Islet precursor cell (in vitro differentiated cells): ENCODE measurements around the gene OR5K3.
"Not testable (repeated sequence)": the region's sequence is repeated elsewhere in the genome, so short reads cannot be mapped to it uniquely, and the experiment has no call there.

Experiments
- DNase-seq: peaks from one replicate; pipeline ENCODE4 v3.0.0-alpha.2; 2018

OR5K3 gene, protein sequence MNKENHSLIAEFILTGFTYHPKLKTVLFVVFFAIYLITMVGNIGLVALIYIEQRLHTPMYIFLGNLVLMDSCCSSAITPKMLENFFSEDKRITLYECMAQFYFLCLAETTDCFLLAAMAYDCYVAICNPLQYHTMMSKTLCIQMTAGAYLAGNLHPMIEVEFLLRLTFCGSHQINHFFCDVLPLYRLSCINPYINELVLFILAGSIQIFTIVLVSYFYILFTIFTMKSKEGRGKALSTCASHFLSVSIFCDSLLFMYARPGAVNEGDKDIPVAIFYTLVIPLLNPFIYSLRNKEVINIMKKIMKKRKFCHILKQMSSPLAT

DNA sequence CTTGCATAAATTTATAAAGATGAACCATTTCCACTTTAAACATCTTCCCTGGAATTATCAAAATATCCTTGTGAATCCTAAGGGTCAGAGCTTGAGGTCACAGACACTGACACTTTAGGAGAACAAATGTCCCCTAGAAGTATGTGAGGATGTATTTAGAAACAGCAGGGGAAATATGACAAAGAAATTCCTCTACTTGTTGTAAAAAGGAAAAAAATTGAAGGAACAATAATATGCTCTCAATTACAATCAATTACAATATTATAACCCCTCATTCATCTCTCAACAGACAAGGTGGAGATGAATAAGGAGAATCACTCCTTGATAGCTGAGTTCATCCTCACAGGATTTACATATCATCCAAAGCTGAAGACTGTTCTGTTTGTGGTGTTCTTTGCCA lies at the start of gene OR5K3:
Gene OR5K3 (plus strand): TSS at position 301 of the 400 bp plus-strand sequence. CDS start 0 bp downstream, at position 301.
- DNase-seq: no peak

DNA sequence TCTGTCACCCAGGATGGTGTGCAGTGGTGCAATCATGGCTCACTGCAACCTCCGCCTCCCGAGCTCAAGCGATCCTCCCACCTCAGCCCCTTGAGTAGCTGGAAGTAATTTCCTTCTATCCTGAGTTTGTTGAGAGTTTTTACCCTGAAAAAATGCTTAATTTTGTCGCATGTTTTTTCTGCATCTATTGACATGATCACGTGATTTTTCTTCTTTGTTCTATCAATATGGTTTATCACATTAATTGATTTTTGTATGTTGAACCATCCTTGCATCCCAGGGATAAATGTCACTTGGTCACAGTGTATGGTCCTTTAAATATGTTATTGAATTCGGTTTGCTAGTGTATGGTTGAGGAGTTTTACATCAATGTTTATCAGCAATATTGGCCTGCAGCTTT lies 48.7 kb upstream of the OR5K3 start:
- no peak for DNase-seq

DNA sequence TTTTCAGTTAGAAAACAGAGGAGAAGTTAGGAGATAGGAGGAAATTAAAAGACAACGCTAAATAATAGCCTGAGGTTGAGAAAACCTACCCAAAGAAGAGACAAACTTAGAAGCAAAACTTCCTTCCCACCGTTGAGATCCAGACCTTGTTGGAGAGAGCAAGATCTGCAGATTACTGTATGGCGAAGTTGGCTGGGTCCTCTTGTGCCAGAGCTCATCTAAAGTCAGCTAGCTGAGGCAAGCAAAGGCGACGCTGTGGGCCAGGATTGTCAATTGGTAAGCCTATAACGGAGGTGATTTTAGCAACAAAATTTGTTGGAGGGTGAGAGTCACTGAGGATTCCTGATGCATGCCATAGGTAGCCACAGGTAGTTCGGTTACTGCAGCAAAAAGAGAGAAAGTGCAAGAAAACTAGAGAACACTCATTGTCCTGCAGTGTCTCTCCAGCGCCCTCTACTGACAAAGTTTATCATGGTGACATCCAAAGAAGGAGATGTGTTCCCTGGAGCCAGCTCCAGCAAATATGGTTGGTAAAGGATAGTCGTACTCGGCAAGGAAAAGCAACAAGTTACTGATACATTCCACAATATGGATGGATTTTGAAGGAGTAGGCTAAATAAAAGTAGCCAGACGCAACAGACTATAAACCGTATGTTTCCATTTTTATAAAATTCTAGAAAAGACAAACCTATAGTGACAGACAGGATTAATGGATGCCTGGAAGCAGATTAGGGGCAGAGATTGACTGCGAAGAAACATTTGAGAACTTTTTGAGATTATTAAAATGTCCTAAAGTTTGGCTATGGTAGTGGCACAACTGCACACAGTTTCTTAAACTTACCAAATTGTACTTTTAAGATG lies 46.6 kb upstream of the OR5K3 start:
- peak; percentile 78 for DNase-seq

DNA sequence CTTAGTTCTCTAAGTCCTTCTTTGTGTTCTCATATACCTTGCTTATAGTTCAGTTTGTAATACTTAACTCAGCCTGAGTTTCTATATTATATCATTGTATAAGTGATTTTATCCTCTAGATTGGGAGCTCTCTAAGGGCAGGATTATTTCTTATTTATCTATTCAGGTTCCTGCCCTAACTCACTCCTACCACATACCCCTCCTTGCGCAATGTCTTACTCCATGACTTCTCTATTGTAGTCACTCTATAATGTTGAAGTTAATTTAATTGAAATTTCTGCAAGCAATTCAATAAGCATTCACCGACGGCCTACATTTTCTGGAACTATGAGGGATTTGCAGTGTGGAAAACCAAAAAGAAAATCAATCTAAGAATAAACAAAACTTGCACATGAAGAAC lies 40.4 kb upstream of the OR5K3 start:
- no peak for DNase-seq

DNA sequence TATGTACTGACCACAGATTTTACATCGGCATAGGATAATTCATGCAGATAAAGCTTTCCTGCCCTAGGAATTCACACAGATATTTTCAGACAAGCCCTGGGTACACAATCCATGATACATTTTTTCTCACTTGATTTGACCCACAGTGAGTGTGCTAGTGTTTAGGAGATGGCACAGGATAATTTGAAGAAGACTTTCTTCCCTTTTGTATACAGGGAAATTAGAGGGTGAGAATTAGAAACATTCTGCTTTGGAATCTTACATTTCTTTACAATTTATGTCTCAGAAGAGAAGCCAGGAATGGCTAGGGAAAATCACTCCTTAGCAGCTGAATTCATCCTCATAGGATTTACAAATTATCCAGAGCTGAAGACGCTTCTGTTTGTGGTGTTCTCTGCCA lies 36.9 kb upstream of the OR5K3 start, which contains the start of gene OR5K4:
Gene OR5K4 (plus strand): TSS at position 301 of the 400 bp plus-strand sequence. CDS start 0 bp downstream, at position 301.
- no peak for DNase-seq

DNA sequence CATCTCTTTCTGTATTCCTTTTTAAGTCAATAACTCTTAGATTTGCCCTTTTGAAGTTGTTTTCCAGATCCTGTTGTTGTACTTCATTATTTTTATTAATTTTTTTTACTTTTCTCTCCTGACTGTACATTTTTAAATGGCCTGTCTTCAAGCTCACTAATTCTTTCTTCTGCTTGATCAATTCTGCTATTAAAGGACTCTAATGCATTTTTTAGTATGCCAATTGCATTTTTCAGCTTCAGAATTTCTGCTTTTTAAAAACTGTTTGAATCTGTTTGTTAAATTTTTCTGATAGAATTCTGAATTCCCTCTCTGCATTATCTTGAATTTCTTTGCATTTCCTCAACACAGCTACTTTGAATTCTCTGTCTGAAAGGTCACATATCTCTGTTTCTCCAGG lies 31.2 kb upstream of the OR5K3 start:
- DNase-seq: no peak

DNA sequence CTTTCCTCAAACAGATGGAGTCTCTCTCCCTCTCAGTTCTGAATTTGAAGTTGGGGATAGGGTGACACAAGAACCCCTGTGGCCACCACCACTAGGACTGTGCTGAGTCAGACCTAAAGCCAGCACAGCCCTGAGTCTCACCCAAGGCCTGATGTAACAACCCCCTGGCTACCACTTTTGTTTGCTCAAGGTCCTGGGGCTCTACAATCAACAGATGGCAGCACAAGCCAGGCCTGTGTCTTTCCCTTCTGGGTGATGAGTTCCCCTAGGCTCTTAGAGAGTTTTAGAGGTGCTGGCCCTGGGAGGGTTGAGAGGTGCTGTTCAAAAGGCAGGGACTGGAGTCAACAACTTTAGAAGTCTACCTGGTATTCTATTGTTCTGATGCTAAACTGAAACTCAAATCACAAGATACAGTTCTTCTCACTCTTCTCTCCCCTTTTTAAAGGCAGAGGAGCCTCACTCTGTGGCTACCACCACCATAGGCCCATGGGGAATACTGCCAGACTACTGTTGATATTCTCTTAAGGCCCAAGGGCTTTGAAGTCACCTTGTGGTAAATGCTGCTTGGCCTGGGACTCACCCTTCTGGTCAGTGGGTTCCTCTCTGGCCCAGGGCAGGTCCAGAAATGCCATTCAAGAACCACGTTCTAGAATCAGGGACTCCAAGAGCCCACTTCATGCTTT lies 30.3 kb upstream of the OR5K3 start:
- DNase-seq: no peak

DNA sequence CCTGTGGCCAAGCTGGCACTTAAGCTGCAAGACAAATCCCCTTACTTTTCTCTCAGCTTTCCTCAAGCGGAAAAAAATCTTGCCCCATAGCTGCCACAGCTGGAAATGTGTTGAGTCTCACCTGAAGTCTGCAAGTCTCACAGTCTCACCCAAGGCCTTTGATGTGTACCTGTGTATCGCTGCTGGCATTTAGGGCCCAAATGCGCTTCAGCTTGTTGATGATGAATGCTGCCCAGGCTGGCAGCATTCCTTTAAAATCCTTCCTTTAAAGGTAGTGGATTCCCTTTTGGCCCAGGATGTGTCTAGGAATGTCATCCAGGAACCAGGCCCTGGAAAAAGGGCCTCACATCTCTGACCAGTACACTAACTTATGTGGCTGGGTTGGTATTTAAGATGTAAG lies 29.8 kb upstream of the OR5K3 start:
- no peak for DNase-seq

DNA sequence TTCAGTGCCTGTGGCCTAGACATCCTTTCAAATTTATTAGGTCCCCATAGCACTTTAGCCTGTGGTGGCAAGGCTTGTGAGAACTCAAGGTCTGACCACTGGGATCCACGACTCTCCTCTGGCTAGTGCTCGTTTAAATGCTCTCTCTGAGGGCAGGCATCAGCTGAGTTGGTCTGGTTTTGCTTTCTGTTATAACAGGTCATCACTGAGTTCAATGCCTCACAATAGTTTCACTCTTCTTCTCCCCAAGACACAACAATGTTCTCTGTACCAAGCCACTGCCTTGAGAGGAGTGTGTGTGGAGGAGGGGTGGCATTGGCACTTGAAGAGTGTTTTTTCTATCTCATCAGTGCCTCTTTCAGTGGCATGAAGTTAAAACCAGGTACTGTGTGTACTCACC lies 29.2 kb upstream of the OR5K3 start:
- no peak for DNase-seq

DNA sequence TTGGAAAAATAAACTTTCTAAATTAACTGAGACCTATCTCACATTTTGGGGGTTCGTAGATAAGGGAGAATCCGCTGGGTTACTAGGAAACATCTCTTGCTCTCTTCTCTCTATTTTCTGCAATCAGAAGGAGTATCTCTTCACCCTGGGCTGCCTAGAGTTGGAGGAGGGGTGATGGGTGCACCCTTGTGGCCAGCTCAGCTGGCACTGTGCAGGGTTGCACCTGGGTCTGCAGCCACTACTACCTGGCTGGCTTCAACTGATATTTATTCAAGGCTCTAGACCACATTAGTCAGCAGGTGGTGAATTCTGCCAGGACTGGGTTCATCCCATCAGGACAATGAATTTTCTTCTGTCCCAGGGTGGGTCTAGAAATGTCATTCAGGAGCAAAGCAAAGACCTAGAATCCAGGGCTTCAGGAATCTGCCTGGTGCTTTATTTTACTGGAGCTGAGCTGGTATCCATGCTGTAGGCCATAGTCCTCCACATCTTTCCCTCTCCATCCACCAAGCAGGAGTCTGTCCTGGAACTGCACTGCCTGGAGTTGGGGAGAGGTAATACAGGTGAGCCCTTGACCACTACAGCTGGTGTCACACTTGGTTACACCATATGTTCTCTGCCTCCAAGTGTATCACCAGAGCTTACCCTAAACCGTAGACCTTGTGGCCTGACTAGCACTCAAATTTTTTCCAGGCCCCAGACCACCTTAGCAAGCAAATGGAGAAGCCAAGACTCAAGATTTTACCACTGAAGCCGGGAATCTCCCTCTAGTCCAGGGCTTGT lies 22.8 kb upstream of the OR5K3 start:
- no peak for DNase-seq

DNA sequence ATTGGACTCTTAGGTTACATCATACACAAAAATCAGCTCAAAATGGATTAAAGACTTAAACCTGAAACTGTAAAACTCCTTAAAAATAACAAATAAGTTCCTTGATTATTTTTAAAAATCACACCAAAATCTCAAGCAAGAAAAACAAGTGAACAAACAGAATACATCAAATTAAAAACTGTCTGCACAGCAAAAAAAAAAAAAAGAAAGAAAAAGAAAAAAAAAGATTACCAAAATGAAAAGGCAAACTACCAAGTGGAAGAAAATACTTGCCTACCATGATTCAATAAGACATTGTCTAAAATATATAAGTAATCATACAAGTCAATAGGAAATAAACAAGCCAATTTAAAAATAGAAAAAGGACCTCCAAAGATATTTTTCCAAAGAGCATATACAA lies 19.3 kb upstream of the OR5K3 start:
- no peak for DNase-seq

DNA sequence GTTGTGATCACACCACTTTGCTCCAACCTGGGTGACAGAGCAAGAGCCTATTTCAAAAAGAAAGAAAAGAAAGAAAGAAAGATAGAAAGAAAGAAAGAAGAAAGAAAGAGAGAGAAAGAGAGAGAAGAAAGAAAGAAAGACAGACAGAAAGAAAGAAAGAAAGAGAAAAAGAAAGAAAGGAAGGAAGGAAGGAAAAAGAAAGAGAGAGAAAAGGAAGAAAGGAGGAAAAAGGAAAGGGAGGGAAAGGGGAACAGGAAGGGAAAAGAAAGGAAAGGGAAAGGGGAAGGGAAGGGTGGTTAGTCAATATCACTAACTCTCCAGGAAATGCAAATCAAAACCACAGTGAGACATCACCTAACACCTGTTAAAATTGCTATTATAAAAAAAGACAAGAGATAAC lies 18.6 kb upstream of the OR5K3 start:
- no peak for DNase-seq

DNA sequence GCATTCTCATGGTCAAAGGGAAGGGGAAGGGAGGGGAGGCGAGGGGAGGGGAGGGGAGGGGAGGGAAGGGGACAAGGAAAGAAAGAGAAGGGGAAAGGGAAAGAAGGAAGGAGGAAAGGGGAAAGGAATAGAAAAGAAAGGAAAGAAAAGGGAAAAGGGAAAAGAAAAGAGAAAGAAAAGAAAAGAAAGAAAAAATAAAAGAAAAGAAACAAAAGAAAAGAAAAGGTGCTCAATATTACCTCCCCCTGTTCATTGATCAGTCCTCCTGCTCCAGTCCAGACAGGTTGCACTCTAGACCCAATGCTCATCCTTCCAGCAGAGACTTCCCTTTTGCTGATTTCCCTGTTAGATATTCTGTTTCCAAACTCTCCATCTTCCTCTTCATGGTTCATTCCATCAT lies 18.0 kb upstream of the OR5K3 start:
- no peak for DNase-seq

DNA sequence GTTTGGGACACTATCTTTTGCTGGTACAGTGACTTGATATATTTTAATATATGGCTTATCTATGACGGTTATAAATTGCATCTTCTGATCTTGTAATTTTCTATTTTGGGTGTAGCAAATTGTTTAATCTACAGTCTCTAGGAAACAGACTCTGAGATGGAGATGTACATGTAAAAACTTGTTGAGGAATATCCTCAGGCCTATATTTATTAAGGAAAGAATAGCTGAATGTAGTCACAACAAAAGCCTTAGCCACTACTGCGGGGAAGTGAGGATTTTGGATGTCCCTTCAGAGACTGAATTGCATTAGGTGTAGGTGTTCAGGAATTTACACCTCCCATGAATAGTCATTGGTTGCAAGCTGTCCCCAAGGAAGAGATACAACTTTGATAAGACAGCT lies 13.8 kb upstream of the OR5K3 start:
- no peak for DNase-seq

DNA sequence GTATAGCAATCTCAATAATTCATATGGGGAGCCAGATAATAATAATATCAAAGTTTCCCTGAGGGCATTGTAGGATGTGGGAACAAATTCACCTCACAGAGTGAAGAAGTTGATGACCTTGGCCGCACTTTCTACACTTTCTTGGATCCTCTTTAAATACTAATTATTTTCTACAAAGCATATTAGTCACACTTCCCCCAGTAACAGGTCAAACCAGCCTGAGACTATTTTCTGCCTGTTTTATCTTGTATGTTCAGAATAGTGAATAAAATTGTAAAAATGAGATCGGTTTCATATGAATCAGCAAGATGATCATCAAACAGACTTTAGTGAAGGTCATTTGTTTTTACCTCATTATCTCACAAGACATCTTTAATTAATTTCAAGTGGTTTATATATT lies 2.3 kb upstream of the OR5K3 start:
- DNase-seq: no peak

DNA sequence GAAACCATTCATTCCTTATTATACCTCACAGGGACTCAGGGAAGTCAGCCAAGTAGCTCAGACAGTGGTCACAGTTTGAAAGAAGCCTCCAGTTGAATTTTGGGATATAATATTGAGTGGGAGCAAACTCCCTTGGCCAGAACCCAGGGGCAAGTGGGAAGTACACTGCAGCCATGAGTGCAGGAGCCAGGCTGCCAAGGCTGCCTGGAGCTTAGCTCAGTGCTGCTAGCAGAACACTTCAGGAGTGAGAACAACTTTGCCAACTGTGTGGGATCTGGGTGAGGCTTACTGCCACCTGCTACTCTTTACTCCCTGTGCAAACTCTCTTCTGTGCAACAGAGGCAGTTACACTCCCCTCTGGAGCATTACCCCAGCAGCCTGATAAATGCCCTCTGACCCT lies 4.6 kb downstream of the OR5K3 start:
- no peak for DNase-seq

DNA sequence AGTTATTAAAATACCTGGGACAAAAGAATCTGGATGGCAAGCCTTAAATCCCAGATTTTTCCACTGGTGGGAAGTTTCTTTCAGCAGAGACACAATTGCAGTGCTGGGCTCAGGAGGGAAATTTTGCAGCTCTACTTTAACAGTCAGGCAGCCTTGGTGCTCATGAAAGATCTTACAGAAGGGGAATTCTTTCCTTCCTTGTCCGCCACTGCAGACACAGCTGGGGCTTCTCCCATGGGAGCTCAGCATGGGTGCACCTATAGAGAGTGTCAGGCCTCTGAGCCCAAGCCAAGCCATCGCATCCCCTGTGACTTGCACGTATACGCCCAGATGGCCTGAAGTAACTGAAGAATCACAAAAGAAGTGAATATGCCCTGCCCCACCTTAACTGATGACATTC lies 6.0 kb downstream of the OR5K3 start:
- not testable (repeated sequence) for DNase-seq

DNA sequence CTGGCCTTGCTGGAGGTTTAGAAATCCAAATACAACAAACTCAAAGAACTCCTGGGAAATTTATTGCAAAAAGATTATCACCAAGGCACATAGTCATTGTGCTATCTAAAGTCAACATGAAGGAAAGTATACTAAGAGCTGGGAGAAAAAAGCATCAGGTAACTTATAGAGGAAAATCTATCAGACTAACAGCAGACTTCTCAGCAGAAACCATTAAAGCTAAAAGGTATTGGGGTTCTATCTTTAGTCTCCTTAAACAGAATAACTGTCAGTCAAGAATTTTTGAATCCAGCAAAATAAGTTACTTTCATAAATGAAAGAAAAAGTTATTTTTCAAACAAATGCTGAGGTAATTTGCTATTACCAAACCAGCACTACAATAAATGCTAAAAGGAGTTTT lies 8.0 kb downstream of the OR5K3 start:
- DNase-seq: no peak

DNA sequence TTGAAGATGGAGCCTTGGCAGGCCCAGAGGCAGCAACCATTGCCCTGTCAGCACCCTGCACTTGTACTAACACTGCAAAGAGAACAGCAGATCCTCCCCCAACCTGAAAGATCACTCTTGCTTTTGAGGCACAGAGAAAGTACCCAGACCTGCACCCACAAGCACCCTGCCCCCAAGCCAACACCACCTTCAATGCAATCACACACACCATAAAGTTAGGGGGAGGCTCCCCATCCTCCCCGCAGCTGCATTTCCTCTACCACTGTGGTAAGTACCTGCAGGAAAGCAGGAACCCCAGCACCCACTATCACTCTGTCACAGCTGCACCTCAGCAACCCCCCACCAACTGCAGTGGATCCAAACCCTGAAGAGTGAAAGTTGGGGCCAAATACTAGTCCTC lies 12.0 kb downstream of the OR5K3 start:
- DNase-seq: no peak

DNA sequence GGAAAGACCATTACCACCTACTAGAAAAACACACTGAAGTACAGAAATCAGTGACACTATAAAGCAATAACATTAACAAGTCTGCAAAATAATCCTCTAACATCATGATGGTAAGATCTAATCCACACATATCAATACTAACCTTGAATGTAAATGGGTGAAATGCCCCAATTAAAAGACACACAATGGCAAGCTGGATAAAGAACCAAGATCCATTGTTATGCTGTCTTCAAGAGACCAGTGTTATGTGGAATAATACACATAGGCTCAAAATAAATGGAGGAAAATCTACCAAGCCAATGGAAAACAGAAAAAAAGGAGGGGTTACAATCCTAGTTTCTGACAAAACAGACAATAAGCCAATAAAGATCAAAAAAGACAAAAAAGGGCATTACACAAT lies 13.5 kb downstream of the OR5K3 start:
- DNase-seq: no peak

DNA sequence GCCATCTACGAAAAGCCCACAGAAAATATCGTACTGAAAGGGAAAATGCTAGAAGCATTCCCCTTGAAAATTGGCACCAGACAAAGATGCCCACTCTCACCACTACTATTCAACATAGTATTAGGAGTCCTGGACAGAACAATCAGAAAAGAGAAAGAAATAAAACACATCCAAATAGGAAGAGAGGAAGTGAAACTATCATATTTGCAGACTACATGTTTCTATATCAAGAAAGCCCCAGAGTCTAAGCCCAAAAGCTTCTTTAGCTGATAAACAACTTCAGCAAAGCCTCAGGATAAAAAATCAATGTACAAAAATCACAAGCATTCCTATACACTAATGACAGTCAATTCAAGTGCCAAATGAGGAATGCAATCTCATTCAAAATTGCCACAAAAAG lies 15.6 kb downstream of the OR5K3 start:
- DNase-seq: no peak

DNA sequence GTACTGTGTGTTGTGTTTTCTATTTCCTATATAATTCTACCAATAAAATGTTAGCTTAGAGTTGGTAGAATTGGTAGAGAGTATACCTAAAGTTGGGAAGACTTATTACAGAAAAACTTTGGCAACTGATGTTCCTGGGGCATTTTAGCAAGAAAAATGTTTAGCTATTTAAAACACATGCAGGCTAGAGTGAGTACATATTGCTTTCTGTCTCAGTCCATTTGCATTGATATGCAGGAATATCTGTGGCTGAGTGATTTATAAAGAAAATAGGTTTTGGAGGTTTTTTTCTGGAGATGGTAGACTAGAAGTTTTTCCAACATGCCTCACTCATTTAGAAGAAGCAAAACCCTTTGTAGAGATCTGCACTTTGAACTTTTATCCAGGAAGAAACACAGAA lies 42.1 kb downstream of the OR5K3 start:
- no peak for DNase-seq

DNA sequence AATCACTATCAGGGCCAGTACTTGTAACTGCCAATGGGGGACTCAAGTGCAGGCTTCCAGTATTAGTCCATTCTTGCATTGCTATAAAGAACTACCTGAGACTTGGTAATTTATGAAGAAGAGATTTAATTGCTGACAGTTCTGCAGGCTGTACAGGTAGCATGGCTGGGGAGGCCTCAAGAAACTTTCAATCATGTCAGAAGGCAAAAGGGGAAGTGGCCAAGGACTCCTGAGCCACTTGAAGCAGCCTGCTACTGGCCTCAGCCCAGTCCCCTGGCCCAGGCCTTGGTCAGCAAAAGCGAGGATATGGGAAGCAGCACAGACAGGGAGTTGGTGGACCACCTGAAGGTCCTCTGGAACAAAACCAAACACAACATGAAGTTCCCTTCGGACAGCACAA lies 43.3 kb downstream of the OR5K3 start:
- DNase-seq: no peak
